C4-2B (cell line): ENCODE results near the gene ADAM12.

Experiments used
- ZFX ChIP-seq: fragments of 450-650 bp; IDR thresholded peaks from 2 replicates; pipeline ENCODE4 v1.6.1; 2017
- TF ChIP-seq, protein P1 (sequence below): fragments of 450-650 bp; conservative IDR thresholded peaks from 2 replicates; pipeline ENCODE4 v1.5.1; 2017; ENCODE audit warnings: mild to moderate bottlenecking

GRCh38 chr10:126126866-126127265 lies 261.4 kb downstream of the ADAM12 start:
- TF ChIP-seq, protein P1, sequence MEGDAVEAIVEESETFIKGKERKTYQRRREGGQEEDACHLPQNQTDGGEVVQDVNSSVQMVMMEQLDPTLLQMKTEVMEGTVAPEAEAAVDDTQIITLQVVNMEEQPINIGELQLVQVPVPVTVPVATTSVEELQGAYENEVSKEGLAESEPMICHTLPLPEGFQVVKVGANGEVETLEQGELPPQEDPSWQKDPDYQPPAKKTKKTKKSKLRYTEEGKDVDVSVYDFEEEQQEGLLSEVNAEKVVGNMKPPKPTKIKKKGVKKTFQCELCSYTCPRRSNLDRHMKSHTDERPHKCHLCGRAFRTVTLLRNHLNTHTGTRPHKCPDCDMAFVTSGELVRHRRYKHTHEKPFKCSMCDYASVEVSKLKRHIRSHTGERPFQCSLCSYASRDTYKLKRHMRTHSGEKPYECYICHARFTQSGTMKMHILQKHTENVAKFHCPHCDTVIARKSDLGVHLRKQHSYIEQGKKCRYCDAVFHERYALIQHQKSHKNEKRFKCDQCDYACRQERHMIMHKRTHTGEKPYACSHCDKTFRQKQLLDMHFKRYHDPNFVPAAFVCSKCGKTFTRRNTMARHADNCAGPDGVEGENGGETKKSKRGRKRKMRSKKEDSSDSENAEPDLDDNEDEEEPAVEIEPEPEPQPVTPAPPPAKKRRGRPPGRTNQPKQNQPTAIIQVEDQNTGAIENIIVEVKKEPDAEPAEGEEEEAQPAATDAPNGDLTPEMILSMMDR = no peak
- TF ChIP-seq ZFX = no peak
